ENCODE results near the gene ADGRL2. TPM values are rescaled to one million over a fixed set of nuclear protein-coding genes. Genes with fewer than 3 reads are reported as not detected.
A peak's percentile ranks its signal among the peaks of the same experiment; 100 is the strongest.

ADGRL2 gene
- 10 to 100 TPM in 2 of 4 donors, 1 to 10 TPM in 2; 6.1 to 48.7 (median 16.2) TPM for total RNA-seq

DNA sequence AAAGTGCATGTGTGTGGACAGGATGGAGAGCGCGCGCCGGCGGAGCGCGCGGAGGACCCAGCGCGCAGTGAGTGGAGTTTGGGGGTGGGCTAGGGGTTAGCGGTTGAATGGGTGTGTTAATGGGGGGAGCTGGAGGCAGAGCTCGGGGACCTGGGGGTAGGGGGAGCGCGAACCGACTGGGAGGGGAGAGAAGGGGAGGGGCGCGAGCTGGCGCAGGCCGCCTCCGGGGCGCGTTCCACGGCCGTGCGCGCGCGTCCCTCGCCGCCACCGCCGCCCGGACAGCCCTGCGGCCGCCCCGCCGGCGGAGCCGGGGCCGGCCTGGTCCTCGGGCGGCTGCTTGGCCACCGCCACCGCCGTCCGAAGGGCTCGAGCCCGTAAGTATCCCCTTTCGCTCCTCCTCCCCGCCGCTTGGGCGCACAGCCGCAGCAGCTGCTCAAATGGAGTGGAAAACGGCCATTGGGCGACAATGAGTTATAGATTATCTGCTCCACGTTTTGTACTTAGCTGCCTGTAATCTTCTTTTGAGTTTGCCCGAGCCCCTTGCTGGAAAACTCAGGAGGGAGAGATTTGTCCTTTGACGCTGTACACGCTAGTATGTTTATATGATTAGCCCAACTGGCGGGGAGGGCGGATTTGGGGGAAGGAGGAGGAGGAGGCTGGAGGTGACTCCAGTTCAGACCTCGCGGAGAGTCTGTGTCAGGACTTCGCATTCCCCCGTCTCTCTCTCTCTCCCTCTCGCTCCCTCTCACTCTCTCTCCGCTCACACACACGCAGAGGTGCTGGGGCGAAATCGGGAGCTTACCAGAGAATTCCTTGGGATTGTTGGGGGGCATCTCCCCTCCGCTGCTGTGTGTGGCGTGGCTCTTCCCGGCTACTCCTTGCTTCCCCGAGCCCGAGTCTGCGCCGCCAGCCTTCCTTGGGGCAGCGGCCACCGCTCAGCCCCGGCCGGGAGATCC lies at the start of gene ADGRL2:
Gene ADGRL2, plus strand, starts transcription at position 240 of the 956 bp plus-strand sequence. CDS start 36,051 bp downstream, outside the sequence.
- Histone ChIP-seq H3K4me1 (no peaks in the 10 kb centered on the region), H3K36me3 (no peaks in the 10 kb centered on the region), H3K27me3 (no peaks in the 10 kb centered on the region), H3K4me3 (peak within 1 kb of the TSS; percentile 39 to 74 (median 55)), H3K27ac (peak within 1 kb of the TSS; percentile 59 to 94 (median 84)), H3K9me3 (no peaks in the 10 kb centered on the region)
- no peak for TF ChIP-seq POLR2A (IDR thresholded peaks at IDR 0.05)
- TF ChIP-seq, protein P1, sequence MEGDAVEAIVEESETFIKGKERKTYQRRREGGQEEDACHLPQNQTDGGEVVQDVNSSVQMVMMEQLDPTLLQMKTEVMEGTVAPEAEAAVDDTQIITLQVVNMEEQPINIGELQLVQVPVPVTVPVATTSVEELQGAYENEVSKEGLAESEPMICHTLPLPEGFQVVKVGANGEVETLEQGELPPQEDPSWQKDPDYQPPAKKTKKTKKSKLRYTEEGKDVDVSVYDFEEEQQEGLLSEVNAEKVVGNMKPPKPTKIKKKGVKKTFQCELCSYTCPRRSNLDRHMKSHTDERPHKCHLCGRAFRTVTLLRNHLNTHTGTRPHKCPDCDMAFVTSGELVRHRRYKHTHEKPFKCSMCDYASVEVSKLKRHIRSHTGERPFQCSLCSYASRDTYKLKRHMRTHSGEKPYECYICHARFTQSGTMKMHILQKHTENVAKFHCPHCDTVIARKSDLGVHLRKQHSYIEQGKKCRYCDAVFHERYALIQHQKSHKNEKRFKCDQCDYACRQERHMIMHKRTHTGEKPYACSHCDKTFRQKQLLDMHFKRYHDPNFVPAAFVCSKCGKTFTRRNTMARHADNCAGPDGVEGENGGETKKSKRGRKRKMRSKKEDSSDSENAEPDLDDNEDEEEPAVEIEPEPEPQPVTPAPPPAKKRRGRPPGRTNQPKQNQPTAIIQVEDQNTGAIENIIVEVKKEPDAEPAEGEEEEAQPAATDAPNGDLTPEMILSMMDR (IDR thresholded peaks at IDR 0.05) = no peak
- DNase-seq = peak in 2 of 3 donors; percentile 54 to 69

DNA sequence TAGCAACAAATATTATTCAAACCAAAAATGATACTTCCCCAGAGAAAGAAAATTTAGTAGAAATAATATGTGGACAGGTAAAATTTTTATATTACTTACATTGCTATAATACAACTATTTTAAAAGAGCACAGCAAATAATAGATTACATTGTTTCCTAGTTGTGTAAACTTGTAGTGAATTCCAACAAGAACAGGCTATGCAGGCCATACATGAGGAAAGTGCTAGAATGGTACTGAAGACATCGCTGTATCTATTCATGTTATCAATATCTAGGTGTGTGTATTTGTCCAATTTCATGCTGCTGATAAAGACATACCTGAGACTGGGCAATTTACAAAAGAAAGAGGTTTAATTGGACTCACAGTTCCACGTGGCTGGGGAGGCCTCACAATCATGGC lies 47.9 kb upstream of the ADGRL2 start:
- no peaks in the 10 kb centered on the region for H3K4me1 ChIP-seq
- no peak overlapping the region for H3K4me3 ChIP-seq
- TF ChIP-seq POLR2A (IDR thresholded peaks at IDR 0.05) = no peak
- TF ChIP-seq, protein P1 (IDR thresholded peaks at IDR 0.05) = no peak
- H3K9me3 ChIP-seq = no peaks in the 10 kb centered on the region
- no peaks in the 10 kb centered on the region for H3K27me3 ChIP-seq
- DNase-seq = no peak
- H3K36me3 ChIP-seq = no peaks in the 10 kb centered on the region
- no peak overlapping the region for H3K27ac ChIP-seq

DNA sequence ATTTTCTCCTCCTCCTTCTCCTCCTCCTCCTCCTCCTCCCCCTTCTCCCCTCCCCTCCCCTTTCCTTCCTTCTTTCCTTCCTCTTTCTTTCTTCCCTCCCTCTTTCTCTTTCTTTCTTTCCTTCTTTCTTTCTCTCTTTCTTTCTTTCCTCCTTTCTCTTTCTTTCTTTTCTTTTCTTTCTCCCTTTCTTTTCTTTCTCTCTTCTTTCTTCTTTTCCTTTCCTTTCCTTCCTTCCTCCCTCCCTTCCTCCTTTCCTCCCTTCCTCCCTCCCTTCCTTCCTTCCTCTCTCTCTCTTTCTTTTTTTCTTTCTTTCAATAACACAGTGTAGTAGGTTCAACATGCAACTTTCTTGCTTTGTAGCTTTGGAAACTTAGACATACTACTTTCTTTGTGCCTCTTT lies 46.3 kb upstream of the ADGRL2 start:
- H3K4me3 ChIP-seq = no peak overlapping the region
- H3K9me3 ChIP-seq = no peaks in the 10 kb centered on the region
- no peak for DNase-seq
- H3K36me3 ChIP-seq = no peaks in the 10 kb centered on the region
- H3K27me3 ChIP-seq = no peaks in the 10 kb centered on the region
- TF ChIP-seq, protein P1 (IDR thresholded peaks at IDR 0.05) = no peak
- no peak for TF ChIP-seq POLR2A (IDR thresholded peaks at IDR 0.05)
- no peak overlapping the region for H3K27ac ChIP-seq
- H3K4me1 ChIP-seq = no peaks in the 10 kb centered on the region

DNA sequence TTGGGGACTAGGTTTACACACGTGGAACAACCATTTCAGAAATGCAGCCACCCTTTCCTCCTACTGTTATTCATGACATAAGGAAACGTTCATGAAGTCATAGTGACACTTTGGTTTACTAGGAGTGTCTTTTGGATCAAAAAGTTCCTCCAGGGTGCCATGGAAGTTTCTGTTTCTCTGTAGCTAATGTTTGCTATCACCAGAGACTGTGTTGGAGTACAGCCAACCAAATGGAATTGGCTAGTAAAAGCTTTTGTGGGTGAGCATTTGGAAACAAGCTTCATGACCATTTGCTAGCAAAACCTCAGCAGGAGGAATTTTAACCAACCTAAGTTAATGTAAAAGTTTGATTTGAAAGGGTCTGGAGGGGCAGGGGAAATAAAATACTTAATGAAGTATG lies 43.9 kb upstream of the ADGRL2 start:
- DNase-seq = no peak
- Histone ChIP-seq H3K4me1 (no peaks in the 10 kb centered on the region), H3K27me3 (no peaks in the 10 kb centered on the region), H3K36me3 (no peaks in the 10 kb centered on the region), H3K4me3 (no peak overlapping the region), H3K27ac (no peak overlapping the region), H3K9me3 (no peaks in the 10 kb centered on the region)
- TF ChIP-seq, protein P1 (IDR thresholded peaks at IDR 0.05) = no peak
- no peak for TF ChIP-seq POLR2A (IDR thresholded peaks at IDR 0.05)

DNA sequence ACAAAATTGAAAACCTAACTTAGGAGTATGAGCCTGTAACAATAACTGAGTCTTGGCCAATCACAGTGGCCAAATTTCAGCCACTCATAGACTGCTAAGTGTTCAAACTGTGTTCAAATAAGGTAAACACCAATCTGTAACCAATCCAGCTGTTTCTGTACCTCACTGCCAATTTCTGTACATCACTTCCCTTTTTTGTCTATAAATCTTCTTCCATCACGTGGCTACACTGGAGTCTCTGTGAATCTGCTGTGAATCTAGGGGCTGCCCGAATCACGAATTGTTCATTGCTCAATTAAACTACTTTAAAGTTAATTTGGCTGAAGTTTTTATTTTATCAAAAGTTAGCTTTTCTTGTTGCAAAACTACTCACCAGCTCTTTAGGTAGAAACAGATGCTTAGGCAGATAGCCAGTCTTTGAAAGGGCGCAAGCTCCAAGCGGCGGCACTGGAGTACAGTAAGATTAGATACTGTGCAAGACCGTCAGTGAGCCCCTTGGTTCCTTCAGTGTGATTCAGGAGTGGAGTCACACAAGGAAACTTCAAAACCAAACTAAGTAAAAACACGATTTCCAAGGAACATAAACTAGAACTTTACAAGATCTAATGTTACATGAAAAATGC lies 43.2 kb upstream of the ADGRL2 start:
- DNase-seq = no peak
- no peaks in the 10 kb centered on the region for H3K36me3 ChIP-seq
- no peak overlapping the region for H3K4me3 ChIP-seq
- H3K4me1 ChIP-seq = no peaks in the 10 kb centered on the region
- no peak for TF ChIP-seq POLR2A (IDR thresholded peaks at IDR 0.05)
- TF ChIP-seq, protein P1 (IDR thresholded peaks at IDR 0.05) = no peak
- no peaks in the 10 kb centered on the region for H3K9me3 ChIP-seq
- H3K27me3 ChIP-seq = no peaks in the 10 kb centered on the region
- no peak overlapping the region for H3K27ac ChIP-seq
